Skin epidermis (tissue), 12 donors: ENCODE results near the gene TRAPPC10.

Experiments used
- H3K27ac ChIP-seq, 21 experiments: fragments of 200-600 bp; sonication (generic) in 11 of 21; one replicate each; pipeline ENCODE4 v1.5.0; 2020; ENCODE audit warnings: mild to moderate bottlenecking in 3 of 21, inconsistent platforms in 2 of 21, moderate library complexity in 2 of 21
- H3K4me3 ChIP-seq, 7 experiments: fragments of 200-600 bp; sonication (generic) in 2 of 7; one replicate each; pipeline ENCODE4 v1.5.0; 2020; ENCODE audit warnings: inconsistent platforms in 2 of 7, mild to moderate bottlenecking in 2 of 7, moderate library complexity in 1 of 7

TRAPPC10 gene, protein sequence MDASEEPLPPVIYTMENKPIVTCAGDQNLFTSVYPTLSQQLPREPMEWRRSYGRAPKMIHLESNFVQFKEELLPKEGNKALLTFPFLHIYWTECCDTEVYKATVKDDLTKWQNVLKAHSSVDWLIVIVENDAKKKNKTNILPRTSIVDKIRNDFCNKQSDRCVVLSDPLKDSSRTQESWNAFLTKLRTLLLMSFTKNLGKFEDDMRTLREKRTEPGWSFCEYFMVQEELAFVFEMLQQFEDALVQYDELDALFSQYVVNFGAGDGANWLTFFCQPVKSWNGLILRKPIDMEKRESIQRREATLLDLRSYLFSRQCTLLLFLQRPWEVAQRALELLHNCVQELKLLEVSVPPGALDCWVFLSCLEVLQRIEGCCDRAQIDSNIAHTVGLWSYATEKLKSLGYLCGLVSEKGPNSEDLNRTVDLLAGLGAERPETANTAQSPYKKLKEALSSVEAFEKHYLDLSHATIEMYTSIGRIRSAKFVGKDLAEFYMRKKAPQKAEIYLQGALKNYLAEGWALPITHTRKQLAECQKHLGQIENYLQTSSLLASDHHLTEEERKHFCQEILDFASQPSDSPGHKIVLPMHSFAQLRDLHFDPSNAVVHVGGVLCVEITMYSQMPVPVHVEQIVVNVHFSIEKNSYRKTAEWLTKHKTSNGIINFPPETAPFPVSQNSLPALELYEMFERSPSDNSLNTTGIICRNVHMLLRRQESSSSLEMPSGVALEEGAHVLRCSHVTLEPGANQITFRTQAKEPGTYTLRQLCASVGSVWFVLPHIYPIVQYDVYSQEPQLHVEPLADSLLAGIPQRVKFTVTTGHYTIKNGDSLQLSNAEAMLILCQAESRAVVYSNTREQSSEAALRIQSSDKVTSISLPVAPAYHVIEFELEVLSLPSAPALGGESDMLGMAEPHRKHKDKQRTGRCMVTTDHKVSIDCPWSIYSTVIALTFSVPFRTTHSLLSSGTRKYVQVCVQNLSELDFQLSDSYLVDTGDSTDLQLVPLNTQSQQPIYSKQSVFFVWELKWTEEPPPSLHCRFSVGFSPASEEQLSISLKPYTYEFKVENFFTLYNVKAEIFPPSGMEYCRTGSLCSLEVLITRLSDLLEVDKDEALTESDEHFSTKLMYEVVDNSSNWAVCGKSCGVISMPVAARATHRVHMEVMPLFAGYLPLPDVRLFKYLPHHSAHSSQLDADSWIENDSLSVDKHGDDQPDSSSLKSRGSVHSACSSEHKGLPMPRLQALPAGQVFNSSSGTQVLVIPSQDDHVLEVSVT

DNA sequence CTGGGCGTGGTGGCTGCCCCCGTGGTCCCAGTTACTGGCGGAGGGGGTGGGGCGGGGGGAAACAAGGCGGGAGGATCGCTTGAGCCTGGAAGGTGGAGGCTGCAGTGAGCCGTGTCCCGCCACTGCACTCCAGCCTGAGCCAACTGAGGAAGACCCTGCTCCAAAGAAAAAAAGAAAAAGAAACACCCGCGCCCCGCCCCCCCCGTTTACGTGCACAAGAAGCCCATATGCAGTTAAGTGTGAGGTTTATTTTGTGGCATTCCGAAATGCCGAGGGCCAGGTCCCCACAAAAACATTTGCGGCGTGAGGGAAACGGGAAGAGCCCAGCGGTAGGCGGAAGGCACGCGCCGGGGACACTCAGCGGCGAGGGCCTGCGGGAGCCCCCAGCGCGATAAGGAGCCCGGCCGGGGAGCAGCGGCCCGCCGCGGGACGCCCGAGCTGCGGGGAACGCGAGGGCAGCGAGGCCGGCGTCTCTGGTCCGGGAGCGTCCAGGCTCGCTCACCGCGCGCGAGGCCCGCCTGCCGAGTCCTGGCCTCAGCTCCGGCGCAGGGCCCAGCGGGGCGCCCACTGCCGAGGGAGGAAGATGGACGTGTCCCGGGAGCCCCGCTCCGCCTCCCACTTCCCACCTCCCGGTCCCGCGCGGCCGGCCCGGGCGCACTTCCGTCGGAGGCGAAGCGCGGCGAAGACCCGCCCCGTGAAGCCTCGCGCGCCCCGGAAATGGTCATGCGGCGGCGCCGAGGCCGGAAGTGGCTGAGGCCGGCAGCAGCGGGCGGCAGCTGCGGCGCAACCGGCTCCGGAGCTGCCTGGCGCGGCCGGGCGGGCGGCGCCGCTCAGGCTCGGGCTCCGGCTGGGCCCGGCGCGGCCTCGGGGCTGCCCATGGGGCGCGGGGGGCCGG is at the start of gene TRAPPC10:
Gene TRAPPC10 (plus strand): TSS at position 731 of the 895 bp plus-strand sequence. CDS start 185 bp downstream, outside the sequence.
- Histone ChIP-seq H3K4me3 (peak within 1 kb of the TSS; percentile 73 to 98 (median 96)), H3K27ac (peak within 1 kb of the TSS; percentile 89 to 99 (median 97))

DNA sequence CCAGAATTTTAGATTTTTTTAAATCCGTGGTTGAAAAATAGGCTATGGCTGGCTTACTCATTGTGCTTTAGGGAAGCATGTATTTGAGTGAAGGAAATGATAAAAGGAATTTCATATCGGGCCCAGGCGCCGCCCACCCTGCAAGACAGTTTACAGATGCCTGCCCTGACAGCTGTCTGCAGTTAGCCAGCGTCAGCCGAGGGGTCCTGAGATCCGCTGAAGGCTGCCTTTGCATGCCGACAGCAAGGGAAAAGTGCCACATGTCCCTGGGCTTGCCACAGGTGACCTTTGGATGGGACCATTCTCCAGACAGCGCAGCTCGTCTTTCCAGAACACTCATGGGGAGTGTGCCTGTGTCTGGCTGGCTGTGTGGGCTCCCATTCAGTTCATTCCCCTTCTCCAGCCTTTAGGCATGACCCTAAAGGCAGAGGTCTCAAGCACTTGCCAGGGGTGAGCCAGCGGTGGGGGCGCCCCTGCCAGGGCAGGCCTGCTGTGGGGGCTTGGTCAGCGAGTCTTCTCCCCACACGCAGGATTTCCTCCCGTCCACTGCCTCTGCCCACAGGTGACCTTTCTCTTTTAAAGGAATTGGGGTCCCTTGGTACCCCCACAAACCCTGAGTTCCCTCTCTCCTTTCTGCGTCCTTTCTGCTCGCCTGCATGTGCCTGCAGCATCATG is 46.1 kb upstream of the TRAPPC10 start:
- H3K4me3 ChIP-seq: no peak overlapping the region
- H3K27ac ChIP-seq: no peak overlapping the region

DNA sequence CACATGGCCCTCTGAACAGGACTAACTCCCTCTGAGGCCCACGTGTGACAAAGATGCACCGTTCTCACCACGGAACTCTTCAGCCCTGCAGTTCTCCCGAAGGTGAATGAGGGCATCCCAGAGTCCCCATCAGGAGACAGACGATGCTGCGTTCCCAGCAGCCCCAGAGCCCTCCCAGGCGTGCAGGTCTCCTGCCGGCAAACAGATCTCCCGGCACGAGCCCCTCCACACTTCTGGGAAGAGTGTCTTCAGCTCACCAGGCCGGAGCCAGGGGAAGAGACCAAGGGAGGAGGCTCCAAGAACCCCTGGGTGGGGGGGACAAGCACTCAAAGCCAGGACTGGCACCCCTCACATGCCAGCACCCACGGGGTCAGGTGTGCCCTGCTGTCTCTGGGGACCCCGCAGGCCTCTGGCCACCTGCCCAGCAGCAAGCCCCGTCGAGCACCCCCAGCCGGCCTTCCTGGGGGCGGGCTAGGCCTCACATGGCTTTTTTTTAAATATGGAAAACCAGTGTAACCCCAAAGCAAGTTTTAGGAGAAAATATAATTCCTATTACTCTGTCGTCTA is 45.1 kb upstream of the TRAPPC10 start:
- H3K4me3 ChIP-seq: no peak overlapping the region
- no peak overlapping the region for H3K27ac ChIP-seq

DNA sequence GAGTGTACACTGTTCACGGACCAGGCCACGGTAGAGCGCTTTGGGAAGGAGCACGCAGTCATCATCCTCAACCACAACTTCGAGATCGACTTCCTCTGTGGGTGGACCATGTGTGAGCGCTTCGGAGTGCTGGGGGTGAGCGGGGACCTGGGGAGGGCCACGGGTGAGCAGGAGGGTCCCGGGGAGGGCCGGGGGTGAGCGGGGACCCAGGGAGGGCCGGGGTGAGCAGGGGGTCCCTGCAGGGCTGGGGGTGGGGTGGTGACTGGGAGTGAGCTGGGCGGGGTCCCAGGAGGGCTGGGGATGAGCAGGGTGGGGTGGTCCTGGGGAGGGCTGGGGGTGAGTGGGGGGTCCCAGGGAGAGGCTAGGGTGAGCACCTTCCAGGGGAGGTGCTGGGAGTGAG is 44.1 kb upstream of the TRAPPC10 start:
- H3K27ac ChIP-seq: no peak overlapping the region
- no peak overlapping the region for H3K4me3 ChIP-seq

DNA sequence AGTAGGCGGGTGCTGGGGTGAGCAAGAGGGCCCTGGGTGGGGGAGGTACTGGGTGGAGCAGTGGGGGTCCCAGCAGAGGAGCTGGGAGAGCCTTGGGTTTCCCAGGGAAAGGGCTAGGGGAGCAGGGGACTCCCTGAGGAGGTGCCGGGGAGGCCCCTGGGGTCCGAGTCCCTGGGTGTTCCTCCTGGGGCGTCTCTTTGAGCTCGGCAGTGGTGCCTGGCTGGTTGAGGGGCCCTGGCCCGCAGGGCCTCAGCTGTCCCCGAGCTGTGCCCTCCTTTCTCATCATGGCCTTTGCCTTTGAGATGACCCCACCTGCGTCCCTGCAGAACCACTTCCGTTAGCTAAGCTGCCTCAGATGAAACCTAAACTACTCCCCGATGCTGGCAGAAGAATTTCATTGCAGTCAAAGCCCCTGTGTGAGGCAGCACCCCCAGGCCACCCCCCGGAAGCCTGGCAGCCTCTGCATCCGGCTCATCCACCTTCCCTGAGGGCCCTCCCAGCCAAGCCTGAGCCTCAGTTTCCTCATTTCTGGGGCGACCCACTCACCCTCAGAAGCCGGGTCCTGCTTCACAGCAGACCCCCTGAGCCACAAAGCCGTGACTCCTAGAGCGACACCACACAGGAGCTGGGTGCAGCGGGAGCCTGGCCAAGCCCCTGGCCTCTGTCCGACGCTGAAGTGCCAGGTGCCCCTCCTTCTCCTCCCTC is 43.5 kb upstream of the TRAPPC10 start:
- Histone ChIP-seq H3K27ac (no peak overlapping the region), H3K4me3 (no peak overlapping the region)

DNA sequence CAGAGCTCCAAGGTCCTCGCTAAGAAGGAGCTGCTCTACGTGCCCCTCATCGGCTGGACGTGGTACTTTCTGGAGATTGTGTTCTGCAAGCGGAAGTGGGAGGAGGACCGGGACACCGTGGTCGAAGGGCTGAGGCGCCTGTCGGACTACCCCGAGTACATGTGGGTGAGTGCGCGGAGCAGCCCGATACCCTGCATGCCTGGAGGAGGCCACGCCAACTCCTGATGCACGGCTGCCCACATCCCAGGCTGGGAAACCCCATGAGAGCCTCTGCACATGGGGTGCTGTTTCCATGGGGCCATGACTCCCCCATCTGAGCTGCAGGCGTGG is 43.0 kb upstream of the TRAPPC10 start:
- no peak overlapping the region for H3K4me3 ChIP-seq

DNA sequence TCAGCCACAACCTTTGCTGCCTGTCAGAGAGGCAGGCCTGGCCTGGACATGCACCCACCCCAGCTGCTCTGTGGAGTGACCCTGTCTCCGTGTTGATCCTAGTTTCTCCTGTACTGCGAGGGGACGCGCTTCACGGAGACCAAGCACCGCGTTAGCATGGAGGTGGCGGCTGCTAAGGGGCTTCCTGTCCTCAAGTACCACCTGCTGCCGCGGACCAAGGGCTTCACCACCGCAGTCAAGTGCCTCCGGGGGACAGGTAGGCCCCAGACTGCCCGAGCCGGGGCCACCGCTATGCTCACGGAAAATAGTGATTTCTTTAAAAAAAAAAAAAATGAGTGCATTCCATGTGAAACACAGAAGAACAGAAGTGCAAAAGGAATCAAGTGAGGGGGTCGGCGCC is 41.6 kb upstream of the TRAPPC10 start:
- H3K27ac ChIP-seq: no peak overlapping the region

More for the DNA sequence above, 43.0 kb upstream of the TRAPPC10 start:
- H3K27ac ChIP-seq: no peak overlapping the region

DNA sequence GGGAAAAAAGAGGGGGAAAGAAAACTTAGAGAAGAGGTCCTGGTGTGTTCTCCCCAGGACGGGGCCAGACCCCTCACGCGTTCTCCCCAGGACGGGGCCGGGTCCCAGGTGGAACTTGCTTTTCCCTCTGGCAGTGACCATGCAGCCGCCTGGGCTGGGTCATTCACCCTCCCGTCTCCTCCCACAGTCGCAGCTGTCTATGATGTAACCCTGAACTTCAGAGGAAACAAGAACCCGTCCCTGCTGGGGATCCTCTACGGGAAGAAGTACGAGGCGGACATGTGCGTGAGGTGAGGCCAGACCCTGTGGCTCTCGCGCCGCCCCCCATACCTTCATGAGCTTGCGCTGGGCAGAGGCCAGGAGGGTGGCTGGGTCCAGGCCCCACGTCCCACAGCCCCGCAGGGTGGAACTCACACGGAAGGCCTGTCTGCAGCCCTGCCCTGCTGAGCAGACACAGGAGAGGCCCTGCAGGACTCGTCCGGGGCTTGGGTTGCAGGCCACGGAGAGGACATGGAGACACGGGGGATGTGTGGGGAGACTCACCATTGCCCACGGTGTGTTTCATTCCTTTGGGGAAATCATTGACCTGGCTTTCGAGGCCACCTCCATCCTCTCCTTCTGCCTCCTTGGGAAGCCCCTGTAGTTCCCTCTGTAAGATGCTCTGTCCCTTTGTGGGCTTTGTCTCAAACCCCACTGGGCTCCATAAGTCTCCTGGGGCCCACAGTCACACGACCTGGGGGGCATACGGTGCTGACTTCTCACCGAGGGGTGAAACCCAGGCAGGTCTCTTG is 40.7 kb upstream of the TRAPPC10 start:
- no peak overlapping the region for H3K4me3 ChIP-seq
- no peak overlapping the region for H3K27ac ChIP-seq

More for the DNA sequence above, 41.6 kb upstream of the TRAPPC10 start:
- H3K4me3 ChIP-seq: no peak overlapping the region

DNA sequence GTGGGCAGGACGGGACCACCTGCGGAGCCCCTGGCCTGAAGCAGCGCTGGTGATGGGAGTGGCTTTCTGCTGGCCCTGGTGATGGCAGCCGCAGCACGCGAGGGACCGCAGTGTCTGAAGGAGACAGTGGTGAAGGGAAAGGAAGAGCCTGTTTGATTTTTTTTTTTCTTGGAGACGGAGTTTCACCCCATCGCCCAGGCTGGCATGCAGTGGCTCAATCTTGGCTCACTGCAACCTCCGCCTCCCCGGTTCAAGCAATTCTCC is 40.2 kb upstream of the TRAPPC10 start:
- Histone ChIP-seq H3K27ac (no peak overlapping the region), H3K4me3 (no peak overlapping the region)

DNA sequence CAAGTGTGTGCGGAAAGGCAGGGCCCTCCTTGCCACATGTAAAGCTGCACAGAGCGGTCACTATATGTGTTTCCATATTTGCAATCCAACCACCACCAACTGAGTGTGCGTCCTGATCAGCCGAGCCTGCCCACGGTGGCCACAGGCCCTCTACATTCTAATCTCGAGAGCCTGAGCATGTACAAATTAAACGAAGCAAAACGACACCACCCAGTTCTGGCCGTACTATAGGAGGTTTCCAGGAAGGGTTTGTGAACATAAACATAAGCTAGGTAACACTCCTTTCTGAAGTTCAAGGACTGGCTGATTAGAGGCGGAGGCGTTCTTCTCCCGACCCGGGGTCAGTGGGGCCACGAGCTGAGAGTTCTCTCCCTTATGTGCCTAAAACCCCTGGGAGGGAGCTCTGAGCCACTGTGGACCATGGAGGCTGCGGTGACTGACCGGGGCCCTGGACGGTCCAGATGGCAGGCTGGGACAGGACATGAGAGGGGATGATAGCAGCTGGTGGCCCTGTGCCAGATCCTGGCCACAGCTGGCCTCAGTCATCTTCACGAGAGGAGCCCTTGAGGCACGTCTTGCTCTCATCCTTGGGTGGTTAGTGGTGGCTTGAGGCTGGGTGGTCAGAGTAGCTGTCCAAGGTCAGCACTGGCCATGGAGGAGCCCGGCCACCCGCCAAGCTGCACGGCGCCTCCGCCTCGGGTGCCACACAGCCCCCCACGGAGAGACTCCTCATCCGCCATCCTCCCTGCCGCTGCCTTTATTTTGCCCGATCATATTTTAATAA is 39.1 kb upstream of the TRAPPC10 start:
- peak overlapping the region in 1 of 21 experiments; percentile 11 for H3K27ac ChIP-seq
- no peak overlapping the region for H3K4me3 ChIP-seq

DNA sequence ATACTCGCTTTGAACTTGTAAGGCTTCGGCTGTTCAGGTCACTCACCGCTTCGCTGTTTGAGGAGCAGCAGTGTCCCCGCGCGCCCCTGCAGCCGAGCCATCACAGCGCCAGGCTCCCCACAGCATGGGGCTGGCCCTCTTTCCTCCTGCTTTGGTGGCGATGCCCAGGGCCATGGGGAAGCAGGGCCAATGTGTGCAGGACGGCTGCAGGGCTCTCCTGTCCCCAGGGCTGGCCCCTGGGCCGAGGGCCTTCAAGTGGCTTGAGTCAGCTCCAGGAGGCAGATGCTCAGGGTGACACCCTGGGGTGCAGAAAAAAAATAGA is 38.5 kb upstream of the TRAPPC10 start:
- Histone ChIP-seq H3K27ac (peak overlapping the region in 1 of 21 experiments; percentile 11), H3K4me3 (no peak overlapping the region)

DNA sequence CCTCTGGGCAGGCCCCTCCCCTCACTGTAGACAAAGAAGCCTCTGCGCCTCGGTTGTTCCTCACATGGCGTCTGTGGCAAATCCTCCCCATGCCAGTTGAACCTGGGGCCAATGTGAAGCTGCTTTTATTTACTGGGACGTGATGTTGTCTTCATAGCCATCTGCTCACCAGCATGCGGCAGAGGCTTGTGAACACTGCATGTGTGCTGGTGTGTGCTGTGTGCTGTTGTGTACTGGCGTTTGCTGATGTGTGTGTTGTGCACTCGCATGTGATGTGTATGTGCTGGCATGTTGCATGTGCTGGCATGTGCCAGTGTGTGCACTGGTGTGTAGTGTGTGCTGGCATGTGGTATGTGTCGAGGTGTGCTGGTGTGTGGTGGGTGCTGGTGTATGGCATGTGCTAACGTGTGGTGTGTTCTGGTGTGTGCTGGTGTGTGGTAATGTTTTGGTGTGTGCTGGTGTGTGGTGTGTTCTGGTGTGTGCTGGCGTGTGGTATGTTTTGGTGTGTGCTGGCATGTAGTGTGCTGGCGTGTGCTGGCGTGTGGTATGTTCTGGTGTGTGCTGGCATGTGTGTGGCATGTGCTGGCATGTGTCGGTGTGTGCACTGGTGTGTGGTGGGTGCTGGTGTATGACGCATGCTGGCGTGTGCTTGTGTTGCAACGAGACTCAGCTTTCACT is 37.2 kb upstream of the TRAPPC10 start:
- Histone ChIP-seq H3K4me3 (no peak overlapping the region), H3K27ac (no peak overlapping the region)

DNA sequence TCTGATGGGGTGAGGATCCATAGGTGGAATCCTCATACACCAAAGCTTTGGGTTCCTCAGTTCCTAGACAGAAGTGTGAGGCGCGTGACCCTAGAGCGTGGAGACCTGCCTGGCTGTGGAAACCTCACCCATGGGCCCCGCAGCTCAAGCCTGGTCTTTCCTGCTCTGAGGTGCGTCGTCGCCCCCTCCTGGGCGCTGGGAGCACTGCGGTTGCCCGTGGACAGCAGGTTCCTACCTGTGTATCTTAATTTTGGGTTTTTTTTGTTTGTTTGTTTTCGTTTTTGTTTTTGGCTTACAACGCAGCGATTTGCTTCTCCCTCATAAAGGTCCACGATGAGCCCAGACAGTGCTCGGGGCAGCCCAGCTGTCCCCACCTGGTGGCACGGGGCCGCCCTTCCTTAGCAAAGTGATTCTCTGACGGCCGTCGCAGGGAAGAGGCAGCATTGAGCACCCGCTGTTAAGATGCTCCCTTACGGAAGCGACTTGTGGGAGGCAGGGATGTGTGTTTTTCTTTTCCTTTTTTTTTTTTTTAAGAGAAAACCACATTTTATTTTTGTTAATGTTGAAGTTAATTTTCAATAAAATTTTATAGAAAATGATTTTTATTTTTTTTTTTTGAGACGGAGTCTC is 36.5 kb upstream of the TRAPPC10 start:
- no peak overlapping the region for H3K27ac ChIP-seq
- H3K4me3 ChIP-seq: no peak overlapping the region

DNA sequence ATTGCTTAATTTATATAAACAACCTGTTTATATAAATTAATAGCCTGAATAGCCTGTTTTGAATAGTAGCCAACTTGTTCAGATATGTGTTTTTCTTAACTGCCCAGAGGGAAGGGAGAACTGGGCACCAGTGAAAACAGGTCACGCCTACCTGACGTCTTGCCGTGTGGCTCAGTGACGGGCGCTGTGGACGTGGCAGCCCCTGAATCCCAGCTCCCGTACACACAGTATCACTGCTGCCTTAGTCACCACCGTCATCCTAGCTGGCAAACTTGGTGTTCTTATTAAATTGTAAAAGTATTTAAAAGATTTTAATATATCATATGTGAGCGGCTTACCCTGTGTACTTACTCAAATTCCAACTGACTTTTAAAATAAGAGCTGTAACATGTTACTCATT is 35.4 kb upstream of the TRAPPC10 start:
- Histone ChIP-seq H3K4me3 (no peak overlapping the region), H3K27ac (peak overlapping the region in 1 of 21 experiments; percentile 39)

DNA sequence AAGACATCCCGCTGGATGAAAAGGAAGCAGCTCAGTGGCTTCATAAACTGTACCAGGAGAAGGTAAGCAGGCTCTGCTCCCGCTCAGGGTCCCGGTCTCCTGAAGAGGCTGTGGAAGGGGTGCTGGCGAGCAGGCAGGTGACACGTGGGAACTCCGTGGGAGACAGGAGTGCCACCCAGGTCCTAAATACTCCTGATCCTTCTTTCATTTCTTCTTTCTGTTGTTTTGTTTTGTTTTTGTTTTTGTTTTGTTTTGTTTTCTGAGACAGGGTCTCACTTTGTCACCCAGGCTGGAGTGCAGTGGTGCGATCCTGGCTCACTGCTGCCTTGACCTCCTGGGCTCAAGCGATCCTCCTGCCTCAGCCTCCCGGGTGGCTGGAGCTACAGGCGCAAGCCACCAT is 34.0 kb upstream of the TRAPPC10 start:
- Histone ChIP-seq H3K27ac (peak overlapping the region in 1 of 21 experiments; percentile 42), H3K4me3 (no peak overlapping the region)

DNA sequence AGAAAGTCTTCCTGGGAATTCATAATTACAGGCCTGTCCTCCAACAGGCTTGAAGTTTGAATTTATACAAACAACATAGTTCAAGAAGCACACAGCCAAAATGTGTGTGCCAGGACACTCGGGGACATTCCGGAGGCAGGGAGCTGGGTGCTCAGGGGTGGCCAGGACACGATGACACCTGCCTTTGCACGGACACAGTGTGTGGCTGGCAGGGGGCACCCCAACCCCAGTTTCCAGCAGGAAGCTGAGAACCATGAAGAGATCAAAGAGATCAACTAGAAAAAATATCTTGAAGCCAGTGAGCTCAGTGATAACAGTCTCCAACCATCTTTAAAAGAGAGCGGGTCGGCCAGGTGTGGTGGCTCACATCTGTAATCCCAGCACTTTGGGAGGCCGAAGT is 32.5 kb upstream of the TRAPPC10 start:
- H3K27ac ChIP-seq: no peak overlapping the region
- H3K4me3 ChIP-seq: no peak overlapping the region
